ENCODE results near the gene RERG.

The RERG gene

DNA sequence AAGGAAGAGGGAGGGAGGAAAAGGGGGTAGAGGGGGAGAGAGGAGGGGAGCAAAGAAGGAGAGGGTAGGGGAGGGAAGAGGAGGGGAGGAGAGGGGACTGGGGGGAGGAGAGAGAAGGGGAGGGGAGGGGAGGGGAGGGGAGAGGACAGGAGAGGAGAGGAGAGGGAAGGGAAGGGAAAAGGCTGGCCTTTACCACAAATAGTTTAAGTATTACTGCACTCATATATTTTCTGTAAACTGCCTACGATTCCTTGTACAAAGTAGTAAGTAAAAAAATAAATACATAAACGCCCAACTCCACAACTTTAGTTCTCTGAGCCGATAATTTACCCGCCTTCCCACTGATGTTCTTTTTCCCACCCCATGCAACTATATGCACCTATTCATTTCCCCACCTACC lies 23.7 kb upstream of the RERG start:
- no peak for DNase-seq (ENCODE audit: extremely low read depth, low read depth)
- TF ChIP-seq, protein P1, sequence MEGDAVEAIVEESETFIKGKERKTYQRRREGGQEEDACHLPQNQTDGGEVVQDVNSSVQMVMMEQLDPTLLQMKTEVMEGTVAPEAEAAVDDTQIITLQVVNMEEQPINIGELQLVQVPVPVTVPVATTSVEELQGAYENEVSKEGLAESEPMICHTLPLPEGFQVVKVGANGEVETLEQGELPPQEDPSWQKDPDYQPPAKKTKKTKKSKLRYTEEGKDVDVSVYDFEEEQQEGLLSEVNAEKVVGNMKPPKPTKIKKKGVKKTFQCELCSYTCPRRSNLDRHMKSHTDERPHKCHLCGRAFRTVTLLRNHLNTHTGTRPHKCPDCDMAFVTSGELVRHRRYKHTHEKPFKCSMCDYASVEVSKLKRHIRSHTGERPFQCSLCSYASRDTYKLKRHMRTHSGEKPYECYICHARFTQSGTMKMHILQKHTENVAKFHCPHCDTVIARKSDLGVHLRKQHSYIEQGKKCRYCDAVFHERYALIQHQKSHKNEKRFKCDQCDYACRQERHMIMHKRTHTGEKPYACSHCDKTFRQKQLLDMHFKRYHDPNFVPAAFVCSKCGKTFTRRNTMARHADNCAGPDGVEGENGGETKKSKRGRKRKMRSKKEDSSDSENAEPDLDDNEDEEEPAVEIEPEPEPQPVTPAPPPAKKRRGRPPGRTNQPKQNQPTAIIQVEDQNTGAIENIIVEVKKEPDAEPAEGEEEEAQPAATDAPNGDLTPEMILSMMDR (IDR thresholded peaks at IDR 0.05; ENCODE audit: low read depth, low read length) = no peak

DNA sequence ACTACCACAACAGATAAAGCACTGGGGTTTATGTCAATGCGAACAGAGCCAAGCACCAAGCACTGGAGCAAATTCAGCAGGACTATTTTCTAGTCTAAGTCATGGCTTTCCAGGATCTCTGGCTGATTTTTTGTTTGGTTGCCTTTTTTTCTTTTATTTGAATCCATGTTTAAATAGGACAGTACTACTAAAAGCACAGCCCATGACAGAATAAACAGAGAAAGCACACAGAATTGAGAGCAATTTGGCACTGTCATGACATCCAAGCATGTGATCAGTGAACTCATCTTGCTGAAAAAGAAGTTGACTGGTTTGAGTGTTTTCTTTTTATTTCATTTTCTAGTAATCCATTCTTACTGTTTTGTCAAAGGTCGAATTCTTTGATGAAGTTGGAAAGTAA lies 23.1 kb upstream of the RERG start:
- TF ChIP-seq, protein P1 (IDR thresholded peaks at IDR 0.05; ENCODE audit: low read depth, low read length) = no peak
- no peak for DNase-seq (ENCODE audit: extremely low read depth, low read depth)

DNA sequence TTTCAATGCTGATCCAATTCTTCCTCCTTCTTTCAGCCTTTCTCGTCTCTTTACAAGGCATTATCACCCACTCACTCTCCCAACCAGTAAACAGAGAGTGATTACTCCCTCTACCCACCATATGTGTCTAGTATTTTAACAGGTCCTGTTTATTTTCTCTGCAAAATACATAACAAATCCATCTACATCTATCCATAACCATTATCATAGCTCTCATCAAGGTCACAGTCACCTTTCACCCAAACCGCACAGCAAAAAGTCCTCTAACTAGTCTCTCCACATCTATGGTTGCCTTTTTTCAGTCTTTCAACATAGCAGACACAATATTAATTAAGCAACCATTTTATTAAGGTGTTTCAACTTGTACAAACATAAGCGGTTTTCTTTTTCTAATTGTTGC lies 21.9 kb upstream of the RERG start:
- no peak for DNase-seq (ENCODE audit: extremely low read depth, low read depth)
- TF ChIP-seq, protein P1 (IDR thresholded peaks at IDR 0.05; ENCODE audit: low read depth, low read length) = no peak

DNA sequence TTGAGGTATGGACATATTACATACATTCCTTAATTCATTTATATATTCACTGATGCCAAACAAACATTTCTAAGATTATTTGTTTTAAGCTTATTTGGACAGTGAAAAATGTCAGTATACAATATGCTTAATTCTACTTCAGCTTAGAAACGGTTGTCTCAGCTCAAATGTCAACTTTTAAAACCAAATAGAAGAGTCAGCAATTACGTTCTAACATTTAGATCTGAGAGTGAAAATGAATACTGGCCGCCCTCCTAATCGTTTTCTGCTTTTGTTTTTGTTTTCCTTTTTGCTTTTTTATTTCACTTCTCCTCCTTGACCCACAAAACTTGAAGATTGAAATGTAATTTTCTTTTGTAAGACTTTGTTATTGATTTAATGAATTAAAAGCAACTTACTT lies 19.7 kb upstream of the RERG start:
- TF ChIP-seq, protein P1 (IDR thresholded peaks at IDR 0.05; ENCODE audit: low read depth, low read length) = no peak

DNA sequence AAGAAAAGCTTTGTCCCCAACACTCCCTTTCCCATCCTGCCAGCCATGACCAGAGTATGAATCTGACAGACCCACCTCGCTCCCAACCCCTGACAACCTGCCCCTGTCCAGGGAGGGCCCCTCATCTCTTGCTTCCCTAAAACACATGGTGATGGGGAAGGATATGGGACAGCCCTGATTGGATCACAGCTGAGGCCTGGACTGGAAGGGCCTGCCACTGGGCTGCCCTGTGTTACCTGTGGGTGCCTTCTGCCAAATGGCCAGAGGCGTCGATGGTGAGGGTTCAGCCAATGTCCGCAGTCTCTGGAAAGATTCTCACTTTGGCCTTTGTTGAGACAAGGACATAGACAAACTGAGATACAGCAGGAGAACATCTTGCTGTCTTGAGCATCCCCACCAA lies 13.3 kb upstream of the RERG start:
- TF ChIP-seq, protein P1 (IDR thresholded peaks at IDR 0.05; ENCODE audit: low read depth, low read length) = no peak
- DNase-seq (ENCODE audit: extremely low read depth, low read depth) = no peak

More for the DNA sequence above, 19.7 kb upstream of the RERG start:
- DNase-seq (ENCODE audit: extremely low read depth, low read depth) = no peak

DNA sequence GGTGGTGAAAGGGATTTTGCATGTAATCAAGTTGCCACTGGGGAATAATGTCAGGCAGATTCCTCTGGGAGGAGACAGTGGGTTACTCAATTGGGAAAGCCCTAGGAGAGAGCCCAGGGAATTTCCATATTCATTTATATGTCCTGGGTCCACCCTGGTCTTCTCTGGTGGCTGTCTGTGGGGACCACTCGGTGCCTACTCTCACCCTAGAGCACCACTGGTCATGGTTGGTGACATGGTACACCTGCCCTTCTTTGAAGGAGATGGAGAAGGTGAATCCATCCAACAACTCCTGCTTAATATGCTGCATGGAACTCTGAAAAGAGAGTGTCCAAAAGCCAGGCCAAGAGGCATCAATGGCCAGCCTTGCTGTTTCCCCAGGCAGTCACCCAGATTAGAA lies 12.8 kb upstream of the RERG start:
- TF ChIP-seq, protein P1 (IDR thresholded peaks at IDR 0.05; ENCODE audit: low read depth, low read length) = no peak

DNA sequence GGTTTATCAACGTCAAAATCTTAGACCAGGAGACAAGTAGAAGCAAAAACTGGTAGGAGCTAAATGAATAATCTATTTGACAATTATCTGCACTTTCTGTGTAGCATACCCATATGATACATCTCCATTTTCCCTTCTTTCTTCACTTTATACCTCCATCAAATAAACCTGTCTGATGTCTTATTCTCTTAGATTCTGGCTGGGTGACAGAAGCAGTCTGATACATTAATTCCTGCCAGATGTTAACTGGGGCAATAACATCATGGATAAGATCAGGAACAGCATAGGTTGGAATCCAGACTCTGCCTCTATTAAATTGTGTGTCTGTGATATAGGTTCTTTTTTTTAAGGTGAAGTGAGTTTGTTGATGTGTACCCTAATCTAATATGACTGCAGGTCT lies 11.7 kb upstream of the RERG start:
- DNase-seq (ENCODE audit: extremely low read depth, low read depth) = no peak
- TF ChIP-seq, protein P1 (IDR thresholded peaks at IDR 0.05; ENCODE audit: low read depth, low read length) = no peak

More for the DNA sequence above, 12.8 kb upstream of the RERG start:
- no peak for DNase-seq (ENCODE audit: extremely low read depth, low read depth)
